ENCODE results near the gene PLAGL1. TPM values are rescaled to one million over a fixed set of nuclear protein-coding genes. Genes with fewer than 3 reads are reported as not detected.
"Not testable (repeated sequence)": the region's sequence is repeated elsewhere in the genome, so short reads cannot be mapped to it uniquely, and the experiment has no call there.

Gene PLAGL1
- total and polyA plus RNA-seq, 4 donors, result 1.3 to 6.3 (median 2.0) TPM

- no peak overlapping the region for H3K9ac ChIP-seq (ENCODE audit: low read depth in 1 of 2, low read length in 2 of 2)
- H3K27ac ChIP-seq (ENCODE audit: low read depth in 1 of 2, low read length in 2 of 2), result no peak overlapping the region
- H3K4me3 ChIP-seq (ENCODE audit: low read depth in 1 of 3, low read length in 3 of 3), result no peak overlapping the region
- TF ChIP-seq TAF1 (conservative IDR thresholded peaks at IDR 0.05), result no peak
- TF ChIP-seq ATF3 (IDR thresholded peaks at IDR 0.05), result no peak
- no peak for TF ChIP-seq FOXA1 (IDR thresholded peaks at IDR 0.05)
- no peak for TF ChIP-seq HNF4A (conservative IDR thresholded peaks at IDR 0.05)
- no peak for TF ChIP-seq ZBTB33 (IDR thresholded peaks at IDR 0.05)
- TF ChIP-seq RAD21 (IDR thresholded peaks at IDR 0.05), result no peak
- TF ChIP-seq EGR1 (IDR thresholded peaks at IDR 0.05; ENCODE audit: low read depth in 2 of 2), result no peak
- TF ChIP-seq YY1 (IDR thresholded peaks at IDR 0.05), result no peak
- no peak for TF ChIP-seq CTCF (IDR thresholded peaks at IDR 0.05; ENCODE audit: low read depth, low read length, missing input control)
- H3K36me3 ChIP-seq (ENCODE audit: control insufficient read depth in 4 of 4, insufficient read depth in 3 of 4, low read depth in 1 of 4, low read length in 3 of 4), result no peaks in the 10 kb centered on the region
- no peaks in the 10 kb centered on the region for H3K4me1 ChIP-seq (ENCODE audit: control insufficient read depth in 4 of 4, insufficient read depth in 4 of 4, low read length in 3 of 4)
- no peak for DNase-seq (ENCODE audit: low spot score)
- H3K9me3 ChIP-seq (ENCODE audit: control insufficient read depth in 4 of 4, low read length in 3 of 4), result no peaks in the 10 kb centered on the region
- H3K27me3 ChIP-seq (ENCODE audit: control insufficient read depth in 4 of 4, insufficient read depth in 4 of 4, low read length in 3 of 4), result no peaks in the 10 kb centered on the region
- WGBS, result 86% methylated on average over 1 of the region's 1 CpG
Observed at GRCh38 chr6:143928853-143929252, 79.2 kb downstream of the PLAGL1 start.

GRCh38 chr6:143917026-143917425 is 91.0 kb downstream of the PLAGL1 start:
- H3K27ac ChIP-seq (ENCODE audit: low read depth in 1 of 2, low read length in 2 of 2); H3K9me3 ChIP-seq (ENCODE audit: control insufficient read depth in 4 of 4, low read length in 3 of 4); H3K27me3 ChIP-seq (ENCODE audit: control insufficient read depth in 4 of 4, insufficient read depth in 4 of 4, low read length in 3 of 4); H3K4me3 ChIP-seq (ENCODE audit: low read depth in 1 of 3, low read length in 3 of 3); H3K4me1 ChIP-seq (ENCODE audit: control insufficient read depth in 4 of 4, insufficient read depth in 4 of 4, low read length in 3 of 4); H3K36me3 ChIP-seq (ENCODE audit: control insufficient read depth in 4 of 4, insufficient read depth in 3 of 4, low read depth in 1 of 4, low read length in 3 of 4); H3K9ac ChIP-seq (ENCODE audit: low read depth in 1 of 2, low read length in 2 of 2); DNase-seq (ENCODE audit: low spot score): not testable (repeated sequence)
- 84% methylated on average over 4 of the region's 4 CpGs for WGBS

GRCh38 chr6:143912671-143913070 is 95.4 kb downstream of the PLAGL1 start:
- H3K4me3 ChIP-seq (ENCODE audit: low read depth in 1 of 3, low read length in 3 of 3), result no peak overlapping the region
- H3K27me3 ChIP-seq (ENCODE audit: control insufficient read depth in 4 of 4, insufficient read depth in 4 of 4, low read length in 3 of 4), result no peaks in the 10 kb centered on the region
- no peaks in the 10 kb centered on the region for H3K4me1 ChIP-seq (ENCODE audit: control insufficient read depth in 4 of 4, insufficient read depth in 4 of 4, low read length in 3 of 4)
- peaks cover 0 to 1% (median 0%) of the 10 kb centered on the region in 4 donors for H3K9me3 ChIP-seq (ENCODE audit: control insufficient read depth in 4 of 4, low read length in 3 of 4)
- TF ChIP-seq ZBTB33 (IDR thresholded peaks at IDR 0.05) (no peak), MAX (IDR thresholded peaks at IDR 0.05) (no peak), HNF4G (IDR thresholded peaks at IDR 0.05) (no peak), EGR1 (IDR thresholded peaks at IDR 0.05; ENCODE audit: low read depth in 2 of 2) (no peak)
- H3K9ac ChIP-seq (ENCODE audit: low read depth in 1 of 2, low read length in 2 of 2), result no peak overlapping the region
- WGBS, result 90% methylated on average over 1 of the region's 1 CpG
- no peak for DNase-seq (ENCODE audit: low spot score)
- H3K27ac ChIP-seq (ENCODE audit: low read depth in 1 of 2, low read length in 2 of 2), result no peak overlapping the region
- no peaks in the 10 kb centered on the region for H3K36me3 ChIP-seq (ENCODE audit: control insufficient read depth in 4 of 4, insufficient read depth in 3 of 4, low read depth in 1 of 4, low read length in 3 of 4)
